CD4-positive, alpha-beta T cell treated with Interleukin-12 subunit alpha and Interleukin-12 subunit beta, for 1 hour (primary cell): ENCODE measurements around the gene SLC9A3.
"Not testable (repeated sequence)": the region's sequence is repeated elsewhere in the genome, so short reads cannot be mapped to it uniquely, and the experiment has no call there.

ENCODE experiments used
- DNase-seq: peaks from one replicate; pipeline ENCODE4 v3.0.0-alpha.2; 2020

Gene SLC9A3

GRCh38 chr5:486597-486996 is 37.7 kb downstream of the SLC9A3 start:
- not testable (repeated sequence) for DNase-seq

GRCh38 chr5:485946-486491 is 38.2 kb downstream of the SLC9A3 start:
- no peak for DNase-seq

GRCh38 chr5:485113-485945 is 38.9 kb downstream of the SLC9A3 start:
- no peak for DNase-seq

- DNase-seq, result no peak
Observed at GRCh38 chr5:484556-484955, 39.7 kb downstream of the SLC9A3 start.

GRCh38 chr5:483434-484140 is 40.7 kb downstream of the SLC9A3 start:
- DNase-seq, result no peak

GRCh38 chr5:483011-483410 is 41.2 kb downstream of the SLC9A3 start:
- DNase-seq, result no peak

GRCh38 chr5:482506-482905 is 41.7 kb downstream of the SLC9A3 start:
- no peak for DNase-seq

- DNase-seq, result no peak
Observed at GRCh38 chr5:482021-482420, 42.2 kb downstream of the SLC9A3 start.

- DNase-seq, result no peak
Observed at GRCh38 chr5:481347-481746, 42.9 kb downstream of the SLC9A3 start.

- DNase-seq, result no peak
Observed at GRCh38 chr5:479566-480319, 44.5 kb downstream of the SLC9A3 start.

GRCh38 chr5:478982-479535 is 45.2 kb downstream of the SLC9A3 start:
- no peak for DNase-seq

GRCh38 chr5:478369-478981 is 45.8 kb downstream of the SLC9A3 start:
- no peak for DNase-seq

- no peak for DNase-seq
Observed at GRCh38 chr5:477871-478270, 46.4 kb downstream of the SLC9A3 start.

- DNase-seq, result no peak
Observed at GRCh38 chr5:477247-477646, 47.0 kb downstream of the SLC9A3 start.

GRCh38 chr5:476814-477175 is 47.5 kb downstream of the SLC9A3 start:
- no peak for DNase-seq

- DNase-seq, result no peak
Observed at GRCh38 chr5:476102-476813, 48.0 kb downstream of the SLC9A3 start.

- no peak for DNase-seq
Observed at GRCh38 chr5:475704-476101, 48.5 kb downstream of the SLC9A3 start.

- DNase-seq, result no peak
Observed at GRCh38 chr5:474840-475661, 49.2 kb downstream of the SLC9A3 start.

GRCh38 chr5:474232-474839 is 49.9 kb downstream of the SLC9A3 start:
- DNase-seq, result not testable (repeated sequence)

- DNase-seq, result peak; percentile 21
Observed at GRCh38 chr5:473551-474192, 50.6 kb downstream of the SLC9A3 start.
